OCI-LY1 (cell line): ENCODE results near the gene EIF3F.

Experiments used
- H2AFZ ChIP-seq: fragments of 200-600 bp; sonication (generic), shearing (Covaris generic); 2 replicates; pipeline ENCODE4 v1.6.0; 2014; ENCODE audit warnings: antibody characterized with exemption, mild to moderate bottlenecking, low read length
- H3F3A ChIP-seq: fragments of 200-600 bp; sonication (generic), shearing (Covaris generic); 2 replicates; pipeline ENCODE4 v1.6.0; 2014; ENCODE audit warnings: mild to moderate bottlenecking, antibody characterized with exemption, low read length, moderate library complexity; ENCODE audit not compliant: insufficient read depth
- H3K27ac ChIP-seq: fragments of 200-600 bp; sonication (generic); 2 replicates; pipeline ENCODE4 v1.5.1; 2014; ENCODE audit warnings: low read length, mixed run types, mild to moderate bottlenecking, low read depth; ENCODE audit not compliant: poor library complexity, severe bottlenecking
- H3K27me3 ChIP-seq: fragments of 200-600 bp; sonication (generic); 2 replicates; pipeline ENCODE4 v1.6.0; 2014; ENCODE audit warnings: antibody characterized with exemption, mild to moderate bottlenecking, low read length, moderate library complexity; ENCODE audit not compliant: insufficient read depth
- H3K36me3 ChIP-seq: fragments of 200-600 bp; sonication (generic); 2 replicates; pipeline ENCODE4 v1.6.1; 2014; ENCODE audit warnings: mild to moderate bottlenecking, antibody characterized with exemption, low read length, moderate library complexity, mixed read lengths; ENCODE audit not compliant: insufficient read depth
- H3K4me1 ChIP-seq: fragments of 200-600 bp; sonication (generic); 2 replicates; pipeline ENCODE4 v1.5.1; 2014; ENCODE audit warnings: mild to moderate bottlenecking, low read length, moderate library complexity; ENCODE audit not compliant: insufficient read depth, severe bottlenecking
- H3K4me2 ChIP-seq: fragments of 200-600 bp; sonication (generic), shearing (Covaris generic); 2 replicates; pipeline ENCODE4 v1.6.1; 2014; ENCODE audit warnings: low read length
- H3K4me3 ChIP-seq: fragments of 200-600 bp; sonication (generic); 2 replicates; pipeline ENCODE4 v1.5.1; 2014; ENCODE audit warnings: low read length, low read depth, mild to moderate bottlenecking, mixed read lengths; ENCODE audit not compliant: poor library complexity, severe bottlenecking
- H3K79me2 ChIP-seq: fragments of 200-600 bp; shearing (Covaris generic); 2 replicates; pipeline ENCODE4 v1.6.1; 2016; ENCODE audit warnings: mixed run types, low read length, mixed read lengths; ENCODE audit not compliant: insufficient read depth
- H3K9ac ChIP-seq: fragments of 200-600 bp; sonication (generic), shearing (Covaris generic); 2 replicates; pipeline ENCODE4 v1.6.1; 2014; ENCODE audit warnings: mild to moderate bottlenecking, low read length, mixed read lengths
- H3K9me2 ChIP-seq: fragments of 200-600 bp; sonication (generic), shearing (Covaris generic); 2 replicates; pipeline ENCODE4 v1.6.1; 2014; ENCODE audit warnings: low read depth, mild to moderate bottlenecking, low read length, mixed read lengths
- H3K9me3 ChIP-seq: fragments of 200-600 bp; shearing (Covaris generic); 2 replicates; pipeline ENCODE4 v1.6.1; 2014; ENCODE audit warnings: low read length, mixed read lengths
- H4K20me1 ChIP-seq: fragments of 200-600 bp; sonication (generic), shearing (Covaris generic); 2 replicates; pipeline ENCODE4 v1.6.0; 2016; ENCODE audit warnings: mild to moderate bottlenecking, low read length; ENCODE audit not compliant: insufficient read depth
- EZH2 ChIP-seq: fragments of 200-600 bp; sonication (generic), shearing (Covaris generic); IDR thresholded peaks from 2 replicates; pipeline ENCODE4 v1.8.0; 2017; ENCODE audit warnings: borderline replicate concordance, mixed run types, mild to moderate bottlenecking, antibody characterized with exemption, low read length, moderate library complexity, mixed read lengths
- TF ChIP-seq, protein P1 (sequence below): fragments of 200-600 bp; sonication (generic), shearing (Covaris generic); IDR thresholded peaks from 2 replicates; pipeline ENCODE4 v1.5.1; 2017; ENCODE audit warnings: mild to moderate bottlenecking, antibody characterized with exemption, low read length, moderate library complexity, mixed read lengths

The EIF3F gene

DNA sequence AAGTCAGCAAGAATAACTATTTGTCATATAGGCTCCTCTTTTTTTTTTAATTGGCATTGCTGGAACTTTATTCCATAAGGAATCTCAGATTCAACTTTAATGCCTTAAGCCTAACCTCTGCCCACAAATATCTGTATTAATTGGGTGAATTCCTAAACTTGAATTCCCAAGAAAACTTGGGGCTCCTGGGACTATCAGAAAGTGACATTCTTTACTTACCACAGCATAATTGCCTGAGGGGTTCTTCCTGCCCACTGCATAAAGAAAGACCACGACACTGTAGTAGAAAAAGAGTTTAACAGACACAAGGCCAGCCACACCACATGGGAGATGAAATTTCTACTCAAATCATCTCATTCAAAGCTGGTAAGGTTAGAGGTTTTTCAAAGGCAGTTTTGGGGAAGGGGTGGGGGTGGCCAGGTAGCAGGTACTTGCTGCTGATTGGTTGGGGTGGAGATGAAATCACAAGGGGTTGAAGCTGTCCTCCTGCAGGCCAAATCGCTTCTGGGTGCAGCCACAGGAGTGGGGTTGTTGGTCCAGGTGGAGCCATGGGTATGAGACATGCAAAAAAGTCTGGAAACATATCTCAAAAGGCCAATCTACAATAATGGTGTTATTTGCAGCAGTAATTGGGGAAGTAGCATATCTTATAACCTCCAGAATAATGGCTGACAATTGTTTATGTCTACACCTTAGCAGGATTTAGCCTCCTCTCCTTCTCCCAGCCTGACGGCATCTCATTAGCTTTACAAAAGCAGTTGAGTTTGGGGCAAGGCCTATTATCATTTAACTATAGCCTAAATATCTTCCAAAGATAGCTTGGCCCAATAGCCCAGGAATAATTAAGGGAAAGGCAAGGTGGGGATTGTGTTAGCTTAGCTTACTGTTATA is 17.1 kb upstream of the EIF3F start:
- Histone ChIP-seq H3K79me2 (no peaks in the 10 kb centered on the region), H3F3A (no peaks in the 10 kb centered on the region), H3K36me3 (no peaks in the 10 kb centered on the region), H4K20me1 (no peaks in the 10 kb centered on the region), H3K27me3 (no peaks in the 10 kb centered on the region), H3K4me3 (no peak overlapping the region), H3K9me3 (no peaks in the 10 kb centered on the region), H2AFZ (no peak overlapping the region), H3K9ac (no peak overlapping the region), H3K4me2 (no peak overlapping the region), H3K27ac (no peak overlapping the region), H3K4me1 (no peaks in the 10 kb centered on the region), H3K9me2 (no peaks in the 10 kb centered on the region)
- TF ChIP-seq, protein P1, sequence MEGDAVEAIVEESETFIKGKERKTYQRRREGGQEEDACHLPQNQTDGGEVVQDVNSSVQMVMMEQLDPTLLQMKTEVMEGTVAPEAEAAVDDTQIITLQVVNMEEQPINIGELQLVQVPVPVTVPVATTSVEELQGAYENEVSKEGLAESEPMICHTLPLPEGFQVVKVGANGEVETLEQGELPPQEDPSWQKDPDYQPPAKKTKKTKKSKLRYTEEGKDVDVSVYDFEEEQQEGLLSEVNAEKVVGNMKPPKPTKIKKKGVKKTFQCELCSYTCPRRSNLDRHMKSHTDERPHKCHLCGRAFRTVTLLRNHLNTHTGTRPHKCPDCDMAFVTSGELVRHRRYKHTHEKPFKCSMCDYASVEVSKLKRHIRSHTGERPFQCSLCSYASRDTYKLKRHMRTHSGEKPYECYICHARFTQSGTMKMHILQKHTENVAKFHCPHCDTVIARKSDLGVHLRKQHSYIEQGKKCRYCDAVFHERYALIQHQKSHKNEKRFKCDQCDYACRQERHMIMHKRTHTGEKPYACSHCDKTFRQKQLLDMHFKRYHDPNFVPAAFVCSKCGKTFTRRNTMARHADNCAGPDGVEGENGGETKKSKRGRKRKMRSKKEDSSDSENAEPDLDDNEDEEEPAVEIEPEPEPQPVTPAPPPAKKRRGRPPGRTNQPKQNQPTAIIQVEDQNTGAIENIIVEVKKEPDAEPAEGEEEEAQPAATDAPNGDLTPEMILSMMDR: no peak
- TF ChIP-seq EZH2: no peak

DNA sequence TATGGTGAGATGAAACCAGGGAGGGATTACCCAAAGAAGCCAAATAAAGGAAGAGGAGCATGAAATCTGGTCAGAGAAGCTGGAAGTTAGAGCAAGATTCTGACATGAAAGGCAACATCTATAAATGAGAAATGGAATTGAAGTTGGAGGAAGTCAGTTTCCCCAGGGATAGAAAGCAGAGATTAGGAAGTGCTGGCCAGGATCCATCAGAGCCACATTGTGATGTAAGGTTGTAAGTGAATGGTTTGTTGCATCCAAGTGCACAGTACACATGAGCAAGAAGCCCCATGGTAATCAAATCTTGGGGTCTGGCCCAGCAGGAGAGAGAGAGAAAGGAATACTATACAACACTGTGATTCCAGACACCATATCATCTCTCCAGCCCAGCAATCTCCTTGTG is 15.3 kb upstream of the EIF3F start:
- TF ChIP-seq, protein P1: no peak
- TF ChIP-seq EZH2: no peak
- no peaks in the 10 kb centered on the region for H3K79me2 ChIP-seq
- no peak overlapping the region for H3K4me2 ChIP-seq
- H3K4me1 ChIP-seq: no peaks in the 10 kb centered on the region
- no peaks in the 10 kb centered on the region for H3K9me3 ChIP-seq
- H2AFZ ChIP-seq: no peak overlapping the region
- no peak overlapping the region for H3K4me3 ChIP-seq
- H3K9me2 ChIP-seq: no peaks in the 10 kb centered on the region
- no peaks in the 10 kb centered on the region for H3F3A ChIP-seq
- H3K36me3 ChIP-seq: no peaks in the 10 kb centered on the region
- H3K27me3 ChIP-seq: no peaks in the 10 kb centered on the region
- H4K20me1 ChIP-seq: no peaks in the 10 kb centered on the region
- no peak overlapping the region for H3K9ac ChIP-seq
- H3K27ac ChIP-seq: no peak overlapping the region

DNA sequence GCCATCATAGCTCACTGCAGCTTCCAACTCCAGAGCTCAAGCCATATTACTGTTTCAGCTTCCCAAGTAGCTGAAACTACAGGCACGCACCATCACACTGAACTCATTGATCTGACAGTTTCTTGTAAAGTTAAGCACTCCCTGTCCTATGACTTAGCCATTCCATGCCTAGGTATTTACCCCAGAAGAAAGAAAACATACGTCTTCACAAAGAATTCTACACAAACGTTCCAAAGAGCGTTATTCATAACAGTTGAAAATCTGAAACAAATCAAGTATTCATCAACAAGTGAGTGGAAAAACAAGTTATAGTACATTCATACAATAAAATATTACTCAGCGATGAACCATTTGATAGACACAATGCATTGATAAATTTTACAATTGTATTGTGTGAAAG is 14.1 kb upstream of the EIF3F start:
- no peaks in the 10 kb centered on the region for H4K20me1 ChIP-seq
- H3K27ac ChIP-seq: no peak overlapping the region
- H3K9me2 ChIP-seq: no peaks in the 10 kb centered on the region
- H3K36me3 ChIP-seq: no peaks in the 10 kb centered on the region
- no peaks in the 10 kb centered on the region for H3K27me3 ChIP-seq
- H3F3A ChIP-seq: no peaks in the 10 kb centered on the region
- H3K4me3 ChIP-seq: no peak overlapping the region
- no peaks in the 10 kb centered on the region for H3K79me2 ChIP-seq
- H3K9ac ChIP-seq: no peak overlapping the region
- H2AFZ ChIP-seq: no peak overlapping the region
- TF ChIP-seq EZH2: no peak
- H3K4me1 ChIP-seq: no peaks in the 10 kb centered on the region
- H3K9me3 ChIP-seq: no peaks in the 10 kb centered on the region
- no peak overlapping the region for H3K4me2 ChIP-seq

DNA sequence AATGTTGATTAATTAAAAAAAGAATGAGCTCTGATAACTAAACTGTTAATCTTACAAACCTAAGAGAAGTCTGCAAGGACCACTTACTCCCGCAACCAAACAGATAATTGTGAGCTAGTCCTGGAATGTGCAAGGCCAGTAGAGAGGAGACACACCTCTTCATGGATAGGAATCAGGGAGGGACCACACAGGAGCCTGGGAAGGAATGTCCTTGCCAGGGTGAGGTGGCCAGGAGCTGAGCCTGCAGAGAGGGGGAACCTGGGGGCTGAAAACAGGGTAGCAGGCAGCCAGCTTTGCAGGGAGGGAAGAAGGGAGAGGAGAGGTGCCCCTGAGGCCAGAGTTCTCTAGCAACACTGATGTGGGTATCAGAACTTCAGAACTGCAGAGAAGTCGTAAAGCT is 12.5 kb upstream of the EIF3F start:
- Histone ChIP-seq H3F3A (no peaks in the 10 kb centered on the region), H3K4me3 (no peak overlapping the region), H3K27ac (no peak overlapping the region), H3K79me2 (no peaks in the 10 kb centered on the region), H3K9ac (no peak overlapping the region), H3K9me2 (no peaks in the 10 kb centered on the region), H4K20me1 (no peaks in the 10 kb centered on the region), H2AFZ (no peak overlapping the region), H3K4me1 (no peaks in the 10 kb centered on the region), H3K36me3 (no peaks in the 10 kb centered on the region), H3K27me3 (no peaks in the 10 kb centered on the region), H3K9me3 (no peaks in the 10 kb centered on the region), H3K4me2 (no peak overlapping the region)
- TF ChIP-seq, protein P1: no peak
- no peak for TF ChIP-seq EZH2
